Measurements from ENCODE around the gene TP53RK.

DNA sequence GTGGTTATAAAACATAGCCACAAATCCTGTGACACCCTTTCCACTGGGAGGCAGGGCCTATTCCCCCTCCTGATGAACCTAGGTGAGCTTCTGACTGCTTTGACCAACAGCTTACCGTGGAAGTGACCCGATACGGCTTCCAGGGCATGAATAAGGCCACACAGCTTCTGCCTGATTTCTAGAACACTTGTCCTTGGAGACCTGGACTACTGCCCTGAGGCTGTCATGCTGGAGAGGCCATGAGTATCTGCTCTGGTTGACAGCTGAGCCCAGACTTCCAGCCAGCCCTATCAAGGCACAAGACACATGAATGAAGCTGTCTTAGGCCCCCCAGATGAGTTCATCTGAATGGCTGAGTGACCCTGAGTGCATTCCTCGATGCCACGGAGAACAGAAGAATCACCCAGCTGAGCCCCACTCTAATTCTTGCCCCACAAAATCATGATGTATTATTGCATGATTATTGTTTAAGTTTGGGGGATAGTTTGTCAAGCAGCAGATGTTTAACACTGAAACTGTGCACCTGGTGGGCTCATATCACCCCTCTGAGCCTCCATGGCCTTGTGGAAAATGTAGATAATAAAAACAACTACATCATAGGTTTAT, 16.6 kb downstream of the TP53RK start:
- TF ChIP-seq MYNN (tag by site-specific recombination; IDR thresholded peaks at IDR 0.05; ENCODE audit: borderline replicate concordance) (no peak), ZNF558 (tag by site-specific recombination; IDR thresholded peaks at IDR 0.05) (no peak), ZNF544 (tag by site-specific recombination; IDR thresholded peaks at IDR 0.05) (no peak), ZNF266 (tag by site-specific recombination; IDR thresholded peaks at IDR 0.05; ENCODE audit: low read depth) (no peak), ZNF350 (tag by site-specific recombination; IDR thresholded peaks at IDR 0.05) (no peak), ZNF175 (tag by site-specific recombination; IDR thresholded peaks at IDR 0.05) (no peak), ZNF501 (tag by site-specific recombination; IDR thresholded peaks at IDR 0.05) (no peak), ZNF701 (tag by site-specific recombination; IDR thresholded peaks at IDR 0.05) (no peak), ZNF707 (tag by site-specific recombination; IDR thresholded peaks at IDR 0.05) (no peak), ZNF292 (tag by site-specific recombination; IDR thresholded peaks at IDR 0.05; ENCODE audit: borderline replicate concordance, low read depth) (no peak), TCF7L2 (IDR thresholded peaks at IDR 0.05; ENCODE audit: borderline replicate concordance, low read depth, low read length) (no peak), ZNF391 (tag by site-specific recombination; IDR thresholded peaks at IDR 0.05; ENCODE audit: borderline replicate concordance, low read depth) (no peak)
- TF ChIP-seq, protein P1, sequence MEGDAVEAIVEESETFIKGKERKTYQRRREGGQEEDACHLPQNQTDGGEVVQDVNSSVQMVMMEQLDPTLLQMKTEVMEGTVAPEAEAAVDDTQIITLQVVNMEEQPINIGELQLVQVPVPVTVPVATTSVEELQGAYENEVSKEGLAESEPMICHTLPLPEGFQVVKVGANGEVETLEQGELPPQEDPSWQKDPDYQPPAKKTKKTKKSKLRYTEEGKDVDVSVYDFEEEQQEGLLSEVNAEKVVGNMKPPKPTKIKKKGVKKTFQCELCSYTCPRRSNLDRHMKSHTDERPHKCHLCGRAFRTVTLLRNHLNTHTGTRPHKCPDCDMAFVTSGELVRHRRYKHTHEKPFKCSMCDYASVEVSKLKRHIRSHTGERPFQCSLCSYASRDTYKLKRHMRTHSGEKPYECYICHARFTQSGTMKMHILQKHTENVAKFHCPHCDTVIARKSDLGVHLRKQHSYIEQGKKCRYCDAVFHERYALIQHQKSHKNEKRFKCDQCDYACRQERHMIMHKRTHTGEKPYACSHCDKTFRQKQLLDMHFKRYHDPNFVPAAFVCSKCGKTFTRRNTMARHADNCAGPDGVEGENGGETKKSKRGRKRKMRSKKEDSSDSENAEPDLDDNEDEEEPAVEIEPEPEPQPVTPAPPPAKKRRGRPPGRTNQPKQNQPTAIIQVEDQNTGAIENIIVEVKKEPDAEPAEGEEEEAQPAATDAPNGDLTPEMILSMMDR (tag by site-specific recombination; IDR thresholded peaks at IDR 0.05) = no peak
- TF ChIP-seq, protein P2, sequence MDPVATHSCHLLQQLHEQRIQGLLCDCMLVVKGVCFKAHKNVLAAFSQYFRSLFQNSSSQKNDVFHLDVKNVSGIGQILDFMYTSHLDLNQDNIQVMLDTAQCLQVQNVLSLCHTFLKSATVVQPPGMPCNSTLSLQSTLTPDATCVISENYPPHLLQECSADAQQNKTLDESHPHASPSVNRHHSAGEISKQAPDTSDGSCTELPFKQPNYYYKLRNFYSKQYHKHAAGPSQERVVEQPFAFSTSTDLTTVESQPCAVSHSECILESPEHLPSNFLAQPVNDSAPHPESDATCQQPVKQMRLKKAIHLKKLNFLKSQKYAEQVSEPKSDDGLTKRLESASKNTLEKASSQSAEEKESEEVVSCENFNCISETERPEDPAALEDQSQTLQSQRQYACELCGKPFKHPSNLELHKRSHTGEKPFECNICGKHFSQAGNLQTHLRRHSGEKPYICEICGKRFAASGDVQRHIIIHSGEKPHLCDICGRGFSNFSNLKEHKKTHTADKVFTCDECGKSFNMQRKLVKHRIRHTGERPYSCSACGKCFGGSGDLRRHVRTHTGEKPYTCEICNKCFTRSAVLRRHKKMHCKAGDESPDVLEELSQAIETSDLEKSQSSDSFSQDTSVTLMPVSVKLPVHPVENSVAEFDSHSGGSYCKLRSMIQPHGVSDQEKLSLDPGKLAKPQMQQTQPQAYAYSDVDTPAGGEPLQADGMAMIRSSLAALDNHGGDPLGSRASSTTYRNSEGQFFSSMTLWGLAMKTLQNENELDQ (tag by site-specific recombination; IDR thresholded peaks at IDR 0.05; ENCODE audit: low read depth) = no peak
